ENCODE measurements around the gene PARP14.
"Not testable (repeated sequence)": the region's sequence is repeated elsewhere in the genome, so short reads cannot be mapped to it uniquely, and the experiment has no call there.

The PARP14 gene

GRCh38 chr3:122680475-122681283 lies at the start of gene PARP14:
TSS of gene PARP14 (plus strand) at chr3:122680839. CDS start at chr3:122680884, 45 bp downstream.
- TF ChIP-seq ZFX (IDR thresholded peaks at IDR 0.05) (peak; percentile 31; the same call in 1 of the 2 replicates), CTCF (conservative IDR thresholded peaks at IDR 0.05) (peak; percentile 22)
- peak within 1 kb of the TSS; percentile 53 for H3K27ac ChIP-seq

- no peak overlapping the region for H3K27ac ChIP-seq
- no peak for TF ChIP-seq ZFX (IDR thresholded peaks at IDR 0.05)
- no peak for TF ChIP-seq CTCF (conservative IDR thresholded peaks at IDR 0.05)
These were observed 44.9 kb upstream of the PARP14 start for GRCh38 chr3:122635789-122636188.

- TF ChIP-seq CTCF (conservative IDR thresholded peaks at IDR 0.05) (no peak), ZFX (IDR thresholded peaks at IDR 0.05) (no peak)
These were observed 43.9 kb upstream of the PARP14 start for GRCh38 chr3:122636697-122637096.

GRCh38 chr3:122640437-122640999 lies 40.1 kb upstream of the PARP14 start:
- no peak for TF ChIP-seq ZFX (IDR thresholded peaks at IDR 0.05)
- TF ChIP-seq CTCF (conservative IDR thresholded peaks at IDR 0.05) = no peak

More at GRCh38 chr3:122636697-122637096, 43.9 kb upstream of the PARP14 start:
- no peak overlapping the region for H3K27ac ChIP-seq

GRCh38 chr3:122642935-122643334 lies 37.7 kb upstream of the PARP14 start:
- TF ChIP-seq ZFX (IDR thresholded peaks at IDR 0.05) (no peak), CTCF (conservative IDR thresholded peaks at IDR 0.05) (no peak)
- H3K27ac ChIP-seq = no peak overlapping the region

More at GRCh38 chr3:122640437-122640999, 40.1 kb upstream of the PARP14 start:
- H3K27ac ChIP-seq = no peak overlapping the region

GRCh38 chr3:122646146-122646988 lies 34.3 kb upstream of the PARP14 start:
- H3K27ac ChIP-seq = no peak overlapping the region
- TF ChIP-seq CTCF (conservative IDR thresholded peaks at IDR 0.05) (no peak), ZFX (IDR thresholded peaks at IDR 0.05) (no peak)

- H3K27ac ChIP-seq = peak overlapping the region; percentile 92
These were observed 29.3 kb upstream of the PARP14 start for GRCh38 chr3:122651233-122651907.

GRCh38 chr3:122651962-122652361 lies 28.7 kb upstream of the PARP14 start:
- peak overlapping the region; percentile 92 for H3K27ac ChIP-seq

GRCh38 chr3:122658336-122658735 lies 22.3 kb upstream of the PARP14 start:
- not testable (repeated sequence) for H3K27ac ChIP-seq

Measured in C4-2B (cell line).